Body of pancreas (tissue), 4 donors: ENCODE data around the gene PLEKHF1.

Source experiments
- CTCF ChIP-seq, 7 experiments: fragments of 450-650 bp in 4 of 7; fragments of 200-600 bp in 3 of 7; sonication (generic) in 3 of 7; IDR thresholded peaks; one replicate each; pipeline ENCODE4 v1.5.1; 2016 to 2019; ENCODE audit warnings: antibody characterized with exemption in 7 of 7
- POLR2A ChIP-seq, 3 donors: fragments of 450-650 bp; IDR thresholded peaks; one replicate each; pipeline ENCODE4 v1.6.1; 2016; ENCODE audit warnings: antibody characterized with exemption in 3 of 3, mild to moderate bottlenecking in 2 of 3

GRCh38 chr19:29650772-29651387, 14.4 kb upstream of the PLEKHF1 start:
- TF ChIP-seq CTCF (IDR thresholded peaks at IDR 0.05) (no peak), POLR2A (IDR thresholded peaks at IDR 0.05) (no peak)
